ENCODE results near the gene NFE2L2.

DNA sequence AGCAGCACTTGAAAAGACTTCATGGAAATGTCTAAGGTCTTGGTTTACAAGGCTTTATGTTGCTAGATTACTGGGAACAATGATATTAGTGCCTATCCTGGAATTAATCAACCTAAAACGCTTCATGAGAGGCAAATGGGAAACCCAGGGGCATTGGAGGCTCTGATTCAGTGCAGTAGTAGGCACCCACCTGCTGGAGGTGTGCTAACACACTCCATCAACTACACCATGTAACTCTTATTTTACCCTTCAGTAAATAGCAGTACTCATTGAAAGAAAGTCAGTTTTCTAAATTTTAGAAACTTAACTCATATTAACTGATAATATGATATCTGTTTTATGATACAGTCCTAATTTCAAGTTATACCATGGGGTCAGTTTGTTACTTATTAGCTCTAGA lies 69.3 kb downstream of the NFE2L2 start:
- TF ChIP-seq, protein P1, sequence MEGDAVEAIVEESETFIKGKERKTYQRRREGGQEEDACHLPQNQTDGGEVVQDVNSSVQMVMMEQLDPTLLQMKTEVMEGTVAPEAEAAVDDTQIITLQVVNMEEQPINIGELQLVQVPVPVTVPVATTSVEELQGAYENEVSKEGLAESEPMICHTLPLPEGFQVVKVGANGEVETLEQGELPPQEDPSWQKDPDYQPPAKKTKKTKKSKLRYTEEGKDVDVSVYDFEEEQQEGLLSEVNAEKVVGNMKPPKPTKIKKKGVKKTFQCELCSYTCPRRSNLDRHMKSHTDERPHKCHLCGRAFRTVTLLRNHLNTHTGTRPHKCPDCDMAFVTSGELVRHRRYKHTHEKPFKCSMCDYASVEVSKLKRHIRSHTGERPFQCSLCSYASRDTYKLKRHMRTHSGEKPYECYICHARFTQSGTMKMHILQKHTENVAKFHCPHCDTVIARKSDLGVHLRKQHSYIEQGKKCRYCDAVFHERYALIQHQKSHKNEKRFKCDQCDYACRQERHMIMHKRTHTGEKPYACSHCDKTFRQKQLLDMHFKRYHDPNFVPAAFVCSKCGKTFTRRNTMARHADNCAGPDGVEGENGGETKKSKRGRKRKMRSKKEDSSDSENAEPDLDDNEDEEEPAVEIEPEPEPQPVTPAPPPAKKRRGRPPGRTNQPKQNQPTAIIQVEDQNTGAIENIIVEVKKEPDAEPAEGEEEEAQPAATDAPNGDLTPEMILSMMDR (IDR thresholded peaks at IDR 0.05): peak; percentile 28; the same call in 1 of the 2 replicates
- TF ChIP-seq, protein P2, sequence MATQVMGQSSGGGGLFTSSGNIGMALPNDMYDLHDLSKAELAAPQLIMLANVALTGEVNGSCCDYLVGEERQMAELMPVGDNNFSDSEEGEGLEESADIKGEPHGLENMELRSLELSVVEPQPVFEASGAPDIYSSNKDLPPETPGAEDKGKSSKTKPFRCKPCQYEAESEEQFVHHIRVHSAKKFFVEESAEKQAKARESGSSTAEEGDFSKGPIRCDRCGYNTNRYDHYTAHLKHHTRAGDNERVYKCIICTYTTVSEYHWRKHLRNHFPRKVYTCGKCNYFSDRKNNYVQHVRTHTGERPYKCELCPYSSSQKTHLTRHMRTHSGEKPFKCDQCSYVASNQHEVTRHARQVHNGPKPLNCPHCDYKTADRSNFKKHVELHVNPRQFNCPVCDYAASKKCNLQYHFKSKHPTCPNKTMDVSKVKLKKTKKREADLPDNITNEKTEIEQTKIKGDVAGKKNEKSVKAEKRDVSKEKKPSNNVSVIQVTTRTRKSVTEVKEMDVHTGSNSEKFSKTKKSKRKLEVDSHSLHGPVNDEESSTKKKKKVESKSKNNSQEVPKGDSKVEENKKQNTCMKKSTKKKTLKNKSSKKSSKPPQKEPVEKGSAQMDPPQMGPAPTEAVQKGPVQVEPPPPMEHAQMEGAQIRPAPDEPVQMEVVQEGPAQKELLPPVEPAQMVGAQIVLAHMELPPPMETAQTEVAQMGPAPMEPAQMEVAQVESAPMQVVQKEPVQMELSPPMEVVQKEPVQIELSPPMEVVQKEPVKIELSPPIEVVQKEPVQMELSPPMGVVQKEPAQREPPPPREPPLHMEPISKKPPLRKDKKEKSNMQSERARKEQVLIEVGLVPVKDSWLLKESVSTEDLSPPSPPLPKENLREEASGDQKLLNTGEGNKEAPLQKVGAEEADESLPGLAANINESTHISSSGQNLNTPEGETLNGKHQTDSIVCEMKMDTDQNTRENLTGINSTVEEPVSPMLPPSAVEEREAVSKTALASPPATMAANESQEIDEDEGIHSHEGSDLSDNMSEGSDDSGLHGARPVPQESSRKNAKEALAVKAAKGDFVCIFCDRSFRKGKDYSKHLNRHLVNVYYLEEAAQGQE (IDR thresholded peaks at IDR 0.05; ENCODE audit: insufficient read depth in 1 of 2, low read depth in 2 of 2, low read length in 1 of 2): no peak
- no peak for TF ChIP-seq POLR2AphosphoS5 (IDR thresholded peaks at IDR 0.05; ENCODE audit: low read depth, low read length)

Measured in Panc1 (cell line).